Stomach (tissue), 9 donors: ENCODE results near the gene PRKCZ. TPM values are rescaled to one million over a fixed set of nuclear protein-coding genes. Genes with fewer than 3 reads are reported as not detected.

ENCODE experiments used
- DNase-seq, 2 donors: peaks; one replicate each; pipeline versions ENCODE4 v3.0.0 to v3.0.0-alpha.2; 2013 to 2019
- H3K27ac ChIP-seq, 5 donors: fragments of 200-600 bp in 4 of 5; sonication (generic) in 4 of 5; one replicate each; pipeline ENCODE4 v1.5.1; 2013 to 2019; ENCODE audit warnings: mild to moderate bottlenecking in 1 of 5, moderate library complexity in 1 of 5
- H3K27me3 ChIP-seq, 3 donors: fragments of 200-600 bp; sonication (generic); one replicate each; pipeline ENCODE4 v1.5.1; 2017 to 2019; ENCODE audit warnings: mixed run types in 1 of 3
- H3K36me3 ChIP-seq, 4 donors: fragments of 200-600 bp; sonication (generic); 1 replicate in 3 of 4; 2 replicates in 1 of 4; pipeline ENCODE4 v1.5.1; 2016 to 2019
- H3K4me1 ChIP-seq, 4 donors: fragments of 200-600 bp; sonication (generic); one replicate each; pipeline ENCODE4 v1.5.1; 2016 to 2019
- H3K4me3 ChIP-seq, 4 donors: fragments of 200-600 bp; sonication (generic) in 3 of 4; one replicate each; pipeline ENCODE4 v1.5.1; 2016 to 2019; ENCODE audit warnings: mild to moderate bottlenecking in 1 of 4
- H3K9me3 ChIP-seq, 4 donors: fragments of 200-600 bp; sonication (generic); one replicate each; pipeline ENCODE4 v1.5.1; 2016 to 2019
- CTCF ChIP-seq, 7 experiments: fragments of 450-650 bp in 4 of 7; fragments of 200-600 bp in 3 of 7; sonication (generic) in 3 of 7; IDR thresholded peaks; one replicate each; pipeline ENCODE4 v1.5.1; 2016 to 2019; ENCODE audit warnings: antibody characterized with exemption in 7 of 7, control low read depth in 2 of 7, mild to moderate bottlenecking in 1 of 7
- EP300 ChIP-seq: sonication (generic); formaldehyde crosslinking; IDR thresholded peaks from one replicate; pipeline ENCODE4 v1.6.1; 2017; ENCODE audit warnings: antibody characterized with exemption
- POLR2A ChIP-seq, 4 donors: fragments of 450-650 bp; IDR thresholded peaks; one replicate each; pipeline ENCODE4 v1.6.1; 2016; ENCODE audit warnings: antibody characterized with exemption in 4 of 4, control low read depth in 2 of 4, mild to moderate bottlenecking in 1 of 4, moderate library complexity in 1 of 4
- POLR2AphosphoS5 ChIP-seq, 3 donors: sonication (generic); formaldehyde crosslinking; IDR thresholded peaks; one replicate each; pipeline ENCODE4 v1.6.1; 2016; ENCODE audit warnings: antibody characterized with exemption in 3 of 3
- WGBS, 5 donors: extraction: QIAGEN DNeasy Blood & Tissue Kit in 3 of 5; methylation state at CpG; one replicate each; pipeline versions ENCODE4 v1.1.5 to v1.1.7; 2013 to 2018; 5-methylcytosine and 5-hydroxymethylcytosine counted together
- intact Hi-C: fragments of 100-400 bp; cut with DNase I; formaldehyde crosslinking; loops from one replicate; pipeline ENCODE4 v1.15.1; 2023; ENCODE audit warnings: low total_unique reads
- polyA plus RNA-seq, 3 donors: library from polyadenylated mRNA; stranded (reverse); fragments of 200-250 nt; gene quantifications; one replicate each; pipeline ENCODE4 v1.2.3, GENCODE V29; 2013
- total RNA-seq, 5 donors: library from RNA; depleted of rRNA; stranded (reverse); fragments of >200 nt; gene quantifications; one replicate each; pipeline versions ENCODE4 v1.1.0 to v1.2.3, GENCODE V29; 2014 to 2016
- donor health status: healthy with polysubstance abuse.
- donor health status: Bipolar disorder and iron deficiency.
- donor health status: healthy.

Gene PRKCZ
- total and polyA plus RNA-seq, 8 donors, result 11.1 to 55.8 (median 25.5) TPM

GRCh38 chr1:2074944-2075740, 24.9 kb downstream of the PRKCZ start:
- Histone ChIP-seq H3K27ac (no peak overlapping the region), H3K36me3 (peaks cover 0 to 23% (median 16%) of the 10 kb centered on the region in 4 donors), H3K4me1 (no peaks in the 10 kb centered on the region), H3K27me3 (peaks cover 0 to 44% (median 0%) of the 10 kb centered on the region in 3 donors), H3K9me3 (peaks cover 12 to 38% (median 24%) of the 10 kb centered on the region in 4 donors), H3K4me3 (no peak overlapping the region)
- DNase-seq, result no peak
- TF ChIP-seq POLR2AphosphoS5 (IDR thresholded peaks at IDR 0.05) (no peak), EP300 (no peak), CTCF (IDR thresholded peaks at IDR 0.05) (no peak), POLR2A (IDR thresholded peaks at IDR 0.05) (no peak)
- 86 to 89% (median 87%) methylated on average over 32 to 38 of the region's 38 CpGs for WGBS, 5 donors
- intact Hi-C loops, result no loop called here

DNA sequence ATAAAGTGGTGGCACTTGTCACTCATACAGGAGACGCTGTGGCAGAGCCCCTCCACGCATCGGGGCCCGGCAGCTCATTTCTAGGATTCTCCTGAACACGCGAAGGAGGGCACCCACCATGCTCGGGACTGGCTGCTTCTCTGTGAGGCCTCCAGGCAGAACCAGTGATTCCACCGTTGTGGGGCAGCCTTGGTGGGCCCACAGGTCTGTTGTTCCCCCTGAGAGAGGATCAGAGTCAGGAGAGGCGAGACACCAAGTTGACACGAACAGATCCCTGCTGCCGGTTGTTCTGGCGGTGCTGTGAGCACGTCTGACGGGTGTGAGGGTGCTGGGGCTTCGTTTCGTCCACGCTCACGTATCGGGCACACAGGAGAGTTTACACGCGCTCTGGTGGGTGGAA, 26.6 kb downstream of the PRKCZ start:
- WGBS, 5 donors, result 96 to 98% (median 97%) methylated on average over 20 to 21 of the region's 21 CpGs
- DNase-seq, result no peak
- intact Hi-C loops, result no loop called here
- H3K27me3 ChIP-seq, result peaks cover 0 to 27% (median 0%) of the 10 kb centered on the region in 3 donors
- H3K27ac ChIP-seq, result no peak overlapping the region
- no peaks in the 10 kb centered on the region for H3K4me1 ChIP-seq
- peaks cover 12 to 38% (median 24%) of the 10 kb centered on the region in 4 donors for H3K9me3 ChIP-seq
- H3K36me3 ChIP-seq, result peaks cover 0 to 23% (median 16%) of the 10 kb centered on the region in 4 donors
- H3K4me3 ChIP-seq, result no peak overlapping the region
- TF ChIP-seq POLR2AphosphoS5 (IDR thresholded peaks at IDR 0.05), result no peak
- no peak for TF ChIP-seq CTCF (IDR thresholded peaks at IDR 0.05)
- TF ChIP-seq EP300, result no peak
- no peak for TF ChIP-seq POLR2A (IDR thresholded peaks at IDR 0.05)

- intact Hi-C loops, result no loop called here
Measured at GRCh38 chr1:2078170-2078569, 28.0 kb downstream of the PRKCZ start.

More at GRCh38 chr1:2078170-2078569, 28.0 kb downstream of the PRKCZ start:
- Histone ChIP-seq H3K4me1 (no peaks in the 10 kb centered on the region), H3K9me3 (peaks cover 12 to 38% (median 24%) of the 10 kb centered on the region in 4 donors), H3K36me3 (peaks cover 0 to 23% (median 16%) of the 10 kb centered on the region in 4 donors), H3K27me3 (peaks cover 0 to 14% (median 0%) of the 10 kb centered on the region in 3 donors), H3K27ac (no peak overlapping the region), H3K4me3 (no peak overlapping the region)
- DNase-seq, result no peak
- WGBS, 5 donors, result 94 to 98% (median 98%) methylated on average over 7 of the region's 7 CpGs
- no peak for TF ChIP-seq POLR2A (IDR thresholded peaks at IDR 0.05)
- no peak for TF ChIP-seq EP300
- no peak for TF ChIP-seq POLR2AphosphoS5 (IDR thresholded peaks at IDR 0.05)
- TF ChIP-seq CTCF (IDR thresholded peaks at IDR 0.05), result no peak
